HG02798 (cell line): Measurements from ENCODE around the gene RFTN1.

Source experiments
- ATAC-seq: cut with Tn5 transposase; IDR thresholded peaks from one replicate; pipeline ENCODE4 v1.9.1; 2021; ENCODE audit warnings: mild to moderate bottlenecking; ENCODE audit not compliant: unreplicated experiment, poor library complexity

RFTN1 gene

DNA sequence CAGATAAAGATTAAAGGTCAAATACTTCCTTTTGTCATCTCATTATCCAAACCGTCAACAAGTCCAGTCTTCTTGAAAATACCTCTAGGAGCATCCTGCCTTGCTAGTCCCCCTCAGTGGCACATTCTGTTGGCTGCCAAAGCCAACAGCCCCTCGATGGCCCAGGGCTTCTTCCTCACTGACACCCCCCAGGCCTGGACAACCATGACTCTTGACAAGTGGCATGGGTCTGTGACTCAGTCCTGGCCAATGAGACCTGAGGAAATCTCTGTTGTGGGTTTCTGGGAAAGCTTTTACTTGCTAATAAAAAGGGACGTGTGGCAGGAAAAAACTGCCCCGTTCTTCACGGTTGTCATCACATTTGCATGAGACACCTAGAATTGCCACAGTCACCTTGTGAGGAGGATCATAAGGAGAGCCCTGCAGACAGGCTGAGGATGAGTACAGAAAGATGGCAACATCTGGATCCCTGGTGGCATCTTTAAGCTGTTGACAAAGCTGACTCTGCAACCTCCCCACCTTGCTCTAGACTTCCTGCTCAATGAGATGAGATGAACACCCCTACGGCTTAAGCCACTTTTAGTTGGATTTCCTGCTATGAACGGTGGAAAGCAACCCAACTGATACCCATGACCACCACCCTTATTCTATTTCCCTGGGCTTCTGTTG, 167.0 kb downstream of the RFTN1 start:
- no peak for ATAC-seq

GRCh38 chr3:16343101-16343500, 170.4 kb downstream of the RFTN1 start:
- no peak for ATAC-seq

- ATAC-seq, result no peak
These were observed 174.5 kb downstream of the RFTN1 start for GRCh38 chr3:16338999-16339398.

DNA sequence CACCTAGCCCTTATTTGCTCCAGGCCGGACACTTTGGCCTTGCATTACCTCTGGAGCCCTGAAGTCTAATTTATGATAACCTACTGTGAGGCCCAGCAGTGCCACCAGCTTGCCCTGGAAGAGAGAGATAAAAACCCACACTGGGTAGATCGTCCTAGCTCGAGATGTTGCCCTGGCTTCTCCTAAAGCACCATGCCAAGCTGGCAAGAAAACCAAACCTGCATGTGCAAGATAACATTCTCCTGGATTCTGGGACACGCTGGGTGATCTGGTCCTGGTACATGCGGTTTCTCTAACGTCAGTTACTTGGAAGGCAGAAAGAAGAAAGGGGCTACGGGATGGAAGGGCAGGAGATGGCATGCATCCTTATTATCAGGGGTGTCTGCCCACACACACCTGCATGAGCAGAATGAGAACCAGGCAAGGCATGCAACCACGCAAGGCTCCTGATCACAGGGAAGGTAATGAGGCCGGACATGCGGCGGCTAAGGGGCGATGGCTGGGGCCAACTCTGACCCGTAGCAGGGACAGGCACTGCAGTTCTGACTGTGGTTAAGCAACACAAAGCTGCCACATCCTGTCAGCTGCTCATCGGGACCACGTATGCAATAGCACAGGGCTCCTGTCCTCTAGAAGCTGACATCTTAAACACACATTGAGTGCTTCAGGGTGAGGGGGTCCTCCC, 175.5 kb downstream of the RFTN1 start:
- peak; percentile 65 for ATAC-seq

- no peak for ATAC-seq
These were observed 176.7 kb downstream of the RFTN1 start for GRCh38 chr3:16336825-16337224.

- ATAC-seq, result no peak
These were observed 177.5 kb downstream of the RFTN1 start for GRCh38 chr3:16335772-16336645.

- ATAC-seq, result no peak
These were observed 178.2 kb downstream of the RFTN1 start for GRCh38 chr3:16335333-16335732.

GRCh38 chr3:16334909-16335308, 178.6 kb downstream of the RFTN1 start:
- ATAC-seq, result no peak

GRCh38 chr3:16332904-16333426, 180.5 kb downstream of the RFTN1 start:
- no peak for ATAC-seq

DNA sequence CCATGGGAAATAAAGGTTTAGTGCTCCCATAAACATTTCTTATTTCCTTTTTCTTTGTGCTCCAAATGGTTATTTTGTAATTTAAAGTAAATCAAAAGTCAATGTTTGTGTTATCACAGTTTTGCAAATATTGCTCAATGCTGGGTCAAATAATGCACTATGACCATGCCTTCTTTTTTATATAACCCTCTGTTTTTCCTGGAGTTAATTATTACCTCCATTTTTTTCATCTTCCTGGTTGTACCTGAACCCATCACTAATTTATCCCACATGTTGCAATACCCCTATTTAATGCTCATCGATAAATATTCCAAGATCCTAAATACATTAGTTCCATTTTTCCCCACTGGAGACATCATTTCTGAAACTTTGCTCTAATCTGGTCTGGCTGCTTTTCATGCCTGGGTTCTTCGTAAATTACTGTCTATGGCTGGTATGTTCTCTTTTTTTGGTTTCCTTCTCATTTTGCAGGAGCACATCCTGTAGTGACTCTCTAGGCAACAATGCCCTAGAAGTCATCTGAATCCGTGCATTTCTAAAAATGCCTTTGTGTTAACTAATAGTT, 182.1 kb downstream of the RFTN1 start:
- ATAC-seq, result no peak

GRCh38 chr3:16330351-16330750, 183.1 kb downstream of the RFTN1 start:
- no peak for ATAC-seq

GRCh38 chr3:16329826-16330129, 183.7 kb downstream of the RFTN1 start:
- ATAC-seq, result no peak

- no peak for ATAC-seq
These were observed 184.3 kb downstream of the RFTN1 start for GRCh38 chr3:16329036-16329825.

DNA sequence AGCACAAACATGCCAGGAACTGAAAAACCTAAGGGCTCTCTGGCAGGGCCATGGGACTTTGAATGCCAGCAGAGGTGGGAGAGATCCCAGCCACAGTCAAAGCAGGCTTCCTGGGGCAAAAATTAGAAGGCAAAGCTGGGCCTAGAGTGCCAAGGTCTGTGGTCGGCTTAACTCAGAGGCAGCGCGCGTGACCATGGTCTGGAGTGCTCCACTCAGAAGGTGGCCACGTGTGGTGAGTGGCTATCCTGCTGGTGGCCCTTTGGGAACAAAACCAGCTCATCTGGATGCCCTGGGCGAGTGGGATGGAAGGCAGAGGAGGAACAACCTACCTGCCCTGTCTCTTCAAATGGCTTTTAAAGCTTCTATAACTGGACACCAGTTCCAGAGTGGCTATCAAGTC, 185.4 kb downstream of the RFTN1 start:
- ATAC-seq, result no peak

DNA sequence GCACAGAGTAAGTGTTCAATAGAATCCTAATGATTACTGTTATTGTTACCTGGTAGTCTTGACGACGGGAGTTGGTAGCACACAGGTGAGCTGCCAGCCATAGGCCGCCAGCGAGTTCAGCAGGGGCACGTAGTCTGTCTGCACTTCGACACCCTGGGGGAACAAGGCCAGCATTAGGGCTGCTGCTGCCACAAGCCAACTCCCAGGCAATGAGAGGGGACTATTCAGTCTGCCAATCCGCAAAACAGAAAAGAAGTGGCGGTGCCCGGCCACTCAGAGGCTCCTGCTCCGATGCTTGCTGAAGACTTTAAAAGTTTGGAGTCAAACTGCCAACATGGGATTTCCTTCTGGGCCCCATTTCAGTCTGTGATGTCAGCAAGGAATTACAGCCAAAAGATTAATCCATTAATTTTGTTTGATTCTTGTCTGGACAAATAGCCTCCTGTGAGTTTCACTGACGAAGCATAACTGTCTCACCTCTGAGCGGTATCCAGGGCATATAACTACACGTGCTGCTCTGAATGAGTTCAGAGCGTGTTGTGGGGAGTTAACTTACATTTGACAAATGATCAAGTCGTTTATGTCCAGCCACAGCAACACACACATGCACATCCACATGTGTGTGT, 186.7 kb downstream of the RFTN1 start:
- ATAC-seq, result no peak

GRCh38 chr3:16325850-16326249, 187.6 kb downstream of the RFTN1 start:
- no peak for ATAC-seq

GRCh38 chr3:16323737-16324136, 189.8 kb downstream of the RFTN1 start:
- no peak for ATAC-seq

DNA sequence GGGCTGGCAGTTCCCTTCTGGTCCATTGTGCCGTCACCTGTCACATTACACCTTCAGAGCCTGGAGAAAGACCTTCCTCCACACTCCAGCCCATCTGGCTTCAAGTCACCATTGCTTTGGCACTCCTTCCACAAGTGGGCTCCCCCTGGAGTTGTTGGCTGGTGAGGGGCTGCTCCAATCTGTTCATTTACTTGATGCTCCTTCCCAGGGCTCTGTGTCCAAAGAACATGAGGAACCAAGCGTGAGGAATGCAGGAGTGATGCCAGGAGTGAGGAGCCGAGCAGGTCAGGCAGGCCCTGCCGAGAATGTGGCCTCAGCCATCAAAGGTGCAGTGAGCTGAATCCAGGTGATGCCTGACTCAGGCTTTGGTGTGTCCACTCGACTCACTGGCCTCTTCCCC, 191.3 kb downstream of the RFTN1 start:
- ATAC-seq, result no peak

DNA sequence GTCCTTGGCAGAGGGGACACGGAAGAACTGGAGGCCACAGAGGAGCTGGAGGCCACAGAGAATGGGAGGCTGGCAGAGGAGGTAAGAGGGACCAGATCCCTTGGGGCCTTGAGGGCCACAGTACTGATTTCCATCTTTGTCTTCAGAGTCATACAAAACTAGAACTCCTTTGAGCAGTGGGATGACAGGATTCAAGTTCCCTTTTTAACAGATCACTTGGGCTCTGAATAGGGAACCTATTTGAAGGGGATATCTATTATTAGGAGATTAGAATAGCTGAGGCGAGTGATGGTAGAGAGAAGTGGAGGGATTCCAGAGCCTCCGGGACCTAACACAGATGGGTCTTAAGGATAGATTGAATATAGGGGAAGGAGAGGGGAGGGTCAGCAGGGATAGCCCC, 192.8 kb downstream of the RFTN1 start:
- ATAC-seq, result no peak

DNA sequence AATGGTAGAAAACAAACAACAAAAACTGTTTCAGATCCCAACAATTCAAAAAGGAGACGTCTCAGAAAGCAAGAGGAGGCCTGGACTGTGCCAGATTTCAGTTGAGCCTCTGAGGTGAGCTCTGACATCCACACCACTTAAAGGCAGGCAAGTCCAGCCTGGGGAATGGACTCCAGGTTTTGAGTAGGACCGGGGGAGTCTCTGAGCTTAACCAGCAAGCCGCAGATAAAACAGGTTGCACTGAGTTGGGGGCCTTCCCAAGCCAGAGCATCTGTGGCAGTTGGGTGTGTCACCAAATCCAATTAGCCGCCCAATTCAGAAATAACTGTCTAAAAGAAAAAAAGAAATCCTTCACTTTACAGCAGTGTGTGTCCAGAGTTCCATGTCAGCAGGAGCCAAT, 193.8 kb downstream of the RFTN1 start:
- no peak for ATAC-seq
